GM18867 (cell line): Measurements from ENCODE around the gene MCM6.

ENCODE experiments used
- ATAC-seq: cut with Tn5 transposase; IDR thresholded peaks from one replicate; pipeline ENCODE4 v1.9.1; 2021; ENCODE audit warnings: mild to moderate bottlenecking, moderate library complexity; ENCODE audit not compliant: unreplicated experiment

The MCM6 gene

DNA sequence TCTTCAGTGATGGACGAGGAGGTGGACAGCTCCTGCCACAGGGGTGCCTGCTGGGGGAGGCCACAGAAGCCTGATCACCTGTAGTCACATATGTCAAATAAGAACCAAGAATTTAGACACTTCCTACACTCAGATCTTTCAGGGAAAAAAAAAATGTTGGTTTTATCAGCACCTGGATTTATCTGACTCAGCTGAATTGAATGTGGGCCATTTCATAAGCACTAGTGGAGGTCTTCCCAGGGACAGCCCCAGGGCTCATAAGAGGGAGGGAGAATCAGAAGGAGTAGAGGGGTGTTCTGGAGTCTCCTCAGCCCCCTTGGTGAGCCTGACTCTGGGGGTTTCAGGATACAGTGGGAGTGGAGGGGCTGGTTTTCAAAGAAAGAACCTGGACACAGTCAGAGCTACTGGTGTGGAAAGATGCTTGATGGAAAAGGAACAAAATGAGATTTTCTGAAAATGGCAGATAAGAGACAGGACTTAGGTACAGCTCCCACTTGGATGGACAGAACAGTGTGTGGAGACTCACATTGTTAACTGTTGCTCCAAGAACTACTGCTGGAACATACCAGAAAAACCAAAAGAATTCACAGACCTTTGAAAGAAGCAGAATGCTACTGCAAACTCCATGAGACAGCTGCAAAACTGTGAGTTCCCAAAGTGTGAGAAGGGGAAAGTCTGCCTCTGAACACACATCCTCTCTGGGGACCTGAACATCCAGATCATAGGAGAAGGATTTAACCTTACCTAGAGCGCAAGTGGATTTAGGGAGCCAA, 84.6 kb downstream of the MCM6 start:
- no peak for ATAC-seq

DNA sequence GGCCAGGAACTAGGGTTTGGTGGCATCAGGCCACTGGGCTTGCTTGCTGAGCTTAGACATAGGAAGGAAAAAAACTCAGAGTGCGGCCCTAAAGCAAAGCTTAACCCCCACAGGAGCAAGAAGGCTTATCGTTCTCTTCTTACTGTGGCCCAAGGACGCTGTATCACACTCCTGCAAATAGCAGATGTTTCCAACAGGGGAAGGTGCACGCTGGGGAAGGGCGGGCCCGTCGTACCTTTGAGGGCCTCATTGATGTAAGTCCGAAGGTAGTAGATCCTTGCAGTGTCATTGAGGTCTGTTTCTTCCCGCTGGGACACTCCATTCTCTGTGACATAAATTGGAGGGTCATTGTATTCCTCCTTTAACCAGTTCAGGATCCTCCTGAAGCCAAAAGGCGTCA, 85.8 kb downstream of the MCM6 start:
- no peak for ATAC-seq
